K562 (cell line): ENCODE data around the gene CEP72. TPM values are rescaled to one million over a fixed set of nuclear protein-coding genes. Genes with fewer than 3 reads are reported as not detected.

Source experiments
- ATAC-seq: fragments of 200-7000 bp; cut with Tn5 transposase; 3 replicates; pipeline ENCODE4 v1.9.1; 2020; ENCODE audit warnings: moderate library complexity
- BruUV-seq: library from RNA; stranded (reverse); fragments of 400-500 nt; replicated peaks from 2 replicates; lab custom pipeline; 2021; lab: Mats Ljungman, UMichigan
- CTCF ChIA-PET: fragments of 300-600 bp; formaldehyde crosslinking; extraction: SDS; loops from one replicate; lab custom pipeline; 2021; ENCODE audit warnings: low intra/inter-chr PET ratio; lab: Yijun Ruan, JAX
- POLR2A ChIA-PET: fragments of 300-600, 350-650 bp; sonication (Branson Sonifier 250); formaldehyde crosslinking; extraction: SDS; loops from one replicate; lab custom pipeline; 2021; ENCODE audit warnings: antibody characterized with exemption, inconsistent platforms; lab: Yijun Ruan, JAX
- DNase-seq, 4 experiments: peaks; one replicate each; pipeline versions ENCODE4 v3.0.0 to v3.0.0-alpha.2; 2011 to 2018; ENCODE audit warnings: low spot score in 3 of 4, mixed read lengths in 3 of 4; ENCODE audit errors: extremely low read depth in 1 of 4
- FAIRE-seq: peaks from 2 replicates; lab custom pipeline; 2011; peaks lifted over from hg19 to GRCh38; lab: Jason Lieb, UNC
- H2AFZ ChIP-seq: 2 replicates; pipeline ENCODE4 v1.6.0; 2011; ENCODE audit warnings: low read depth, low read length, control low read depth, inconsistent platforms
- H3K27ac ChIP-seq: fragments of 200-600 bp; 3 replicates; pipeline ENCODE4 v1.8.0; 2011; ENCODE audit warnings: low read depth, mild to moderate bottlenecking, control low read depth, inconsistent platforms, low read length, moderate library complexity, mixed read lengths; ENCODE audit errors: extremely low read depth
- H3K27me3 ChIP-seq, 2 experiments: fragments of 300-600 bp in 1 of 2; 2 replicates in 1 of 2; 3 replicates in 1 of 2; pipeline versions ENCODE4 v1.6.0 to v1.8.0; 2011; ENCODE audit warnings: inconsistent platforms in 2 of 2, low read length in 2 of 2, mild to moderate bottlenecking in 1 of 2, mixed read lengths in 1 of 2, moderate library complexity in 1 of 2; ENCODE audit not compliant: control insufficient read depth in 2 of 2, insufficient read depth in 2 of 2
- H3K36me3 ChIP-seq: fragments of 300-600 bp; 3 replicates; pipeline ENCODE4 v1.8.0; 2011; ENCODE audit warnings: mild to moderate bottlenecking, low read length, inconsistent platforms; ENCODE audit not compliant: control insufficient read depth, insufficient read depth
- H3K4me1 ChIP-seq, 2 experiments: fragments of 200-600 bp in 1 of 2; replicated peaks in 1 of 2; 2 replicates in 1 of 2; 3 replicates in 1 of 2; pipeline versions ENCODE4 v1.5.1 to v1.8.0; 2011; ENCODE audit warnings: inconsistent platforms in 2 of 2, low read length in 2 of 2, mild to moderate bottlenecking in 1 of 2, mixed read lengths in 1 of 2, moderate library complexity in 1 of 2; ENCODE audit not compliant: control insufficient read depth in 2 of 2, insufficient read depth in 2 of 2
- H3K4me2 ChIP-seq: 2 replicates; pipeline ENCODE4 v1.6.1; 2011; ENCODE audit warnings: low read length, control low read depth, inconsistent platforms, mixed read lengths; ENCODE audit not compliant: insufficient read depth
- H3K4me3 ChIP-seq: fragments of 200-600 bp; sonication (generic), shearing (Covaris generic); 2 replicates; pipeline ENCODE4 v1.5.1; 2016; ENCODE audit warnings: control low read depth, inconsistent platforms
- H3K79me2 ChIP-seq: fragments of 200-600 bp; 3 replicates; pipeline ENCODE4 v1.8.0; 2011; ENCODE audit warnings: low read length, inconsistent platforms; ENCODE audit not compliant: control insufficient read depth, insufficient read depth
- H3K9ac ChIP-seq, 2 experiments: 2 replicates each; pipeline versions ENCODE4 v1.6.0 to v1.6.1; 2011; ENCODE audit warnings: low read depth in 2 of 2, low read length in 2 of 2, control low read depth in 1 of 2, inconsistent platforms in 1 of 2, mild to moderate bottlenecking in 1 of 2, mixed read lengths in 1 of 2; ENCODE audit not compliant: insufficient read depth in 1 of 2
- H3K9me1 ChIP-seq: one replicate; pipeline ENCODE4 v1.6.0; 2011; ENCODE audit warnings: inconsistent platforms, mild to moderate bottlenecking, low read length, moderate library complexity; ENCODE audit not compliant: control insufficient read depth, insufficient read depth
- H3K9me3 ChIP-seq: replicated peaks from 2 replicates; pipeline ENCODE4 v1.5.1; 2011; ENCODE audit warnings: low read depth, low read length, inconsistent platforms; ENCODE audit not compliant: control insufficient read depth, insufficient read depth
- H4K20me1 ChIP-seq: replicated peaks from 2 replicates; pipeline ENCODE4 v1.6.1; 2011; ENCODE audit warnings: low read length, inconsistent platforms, mixed read lengths; ENCODE audit not compliant: control insufficient read depth, insufficient read depth
- ASH1L ChIP-seq: fragments of 450-650 bp; IDR thresholded peaks from 2 replicates; pipeline ENCODE4 v1.6.1; 2018; ENCODE audit warnings: borderline replicate concordance, mild to moderate bottlenecking, low read depth; ENCODE audit not compliant: partially characterized antibody
- BCL6 ChIP-seq: fragments of 250-450 bp; sonication (Bioruptor Pico); IDR thresholded peaks from 2 replicates; pipeline ENCODE4 v1.4.0; 2020
- CEBPG ChIP-seq, 3 experiments: fragments of 200-800 bp in 1 of 3; sonication (Bioruptor generic) in 1 of 3; sonication (generic) in 1 of 3; formaldehyde crosslinking in 1 of 3; IDR thresholded peaks in 2 of 3; conservative IDR thresholded peaks in 1 of 3; 2 replicates each; pipeline versions ENCODE4 v1.6.1 to v1.8.0; 2016 to 2022; ENCODE audit warnings: missing compliant biosample characterization in 2 of 3, missing genetic modification characterization in 2 of 3, mild to moderate bottlenecking in 1 of 3, missing genetic modification reagents in 1 of 3
- CREB5 ChIP-seq: fragments of 250-450 bp; sonication (Bioruptor Pico); IDR thresholded peaks from 2 replicates; pipeline ENCODE4 v1.5.0; 2020; ENCODE audit warnings: mild to moderate bottlenecking
- ELF2 ChIP-seq: fragments of 250-450 bp; sonication (Bioruptor Pico); IDR thresholded peaks from 2 replicates; pipeline ENCODE4 v1.5.0; 2021; ENCODE audit warnings: mild to moderate bottlenecking
- ETV5 ChIP-seq: sonication (generic); formaldehyde crosslinking; IDR thresholded peaks from 2 replicates; pipeline ENCODE4 v1.4.0; 2020; ENCODE audit warnings: low read depth, mild to moderate bottlenecking, missing genetic modification reagents
- GATAD2A ChIP-seq: fragments of 450-650 bp; IDR thresholded peaks from 2 replicates; pipeline ENCODE4 v1.6.1; 2017
- KDM4B ChIP-seq, 2 experiments: fragments of 450-650 bp in 1 of 2; sonication (generic) in 1 of 2; IDR thresholded peaks; 2 replicates each; pipeline ENCODE4 v1.6.1; 2016 to 2017; ENCODE audit warnings: borderline replicate concordance in 2 of 2, antibody characterized with exemption in 1 of 2, low read depth in 1 of 2, mild to moderate bottlenecking in 1 of 2
- MYNN ChIP-seq, 2 experiments: sonication (generic); formaldehyde crosslinking in 1 of 2; IDR thresholded peaks; 2 replicates each; pipeline versions ENCODE4 v1.5.0 to v1.6.1; 2016 to 2020; ENCODE audit warnings: antibody characterized with exemption in 1 of 2, missing genetic modification reagents in 1 of 2
- NELFE ChIP-seq: IDR thresholded peaks from 2 replicates; pipeline ENCODE4 v1.6.1; 2011; ENCODE audit warnings: mild to moderate bottlenecking; ENCODE audit not compliant: insufficient read depth, insufficient read length
- RBFOX2 ChIP-seq: fragments of 200-400 bp; formaldehyde crosslinking; IDR thresholded peaks from 2 replicates; pipeline ENCODE4 v1.6.1; 2017; ENCODE audit warnings: low read depth, mild to moderate bottlenecking, low read length, moderate library complexity
- TCFL5 ChIP-seq: fragments of 250-450 bp; sonication (Bioruptor Pico); conservative IDR thresholded peaks from 2 replicates; pipeline ENCODE4 v1.6.1; 2021; ENCODE audit warnings: mild to moderate bottlenecking, moderate library complexity, matching md5 sums
- THRAP3 ChIP-seq: fragments of 450-650 bp; IDR thresholded peaks from 2 replicates; pipeline ENCODE4 v1.6.1; 2016; ENCODE audit warnings: mild to moderate bottlenecking, inconsistent platforms, borderline replicate concordance
- ZBTB2 ChIP-seq: fragments of 450-650 bp; IDR thresholded peaks from 2 replicates; pipeline ENCODE4 v1.6.1; 2016; ENCODE audit warnings: antibody characterized with exemption
- ZNF24 ChIP-seq: fragments of 450-650 bp; IDR thresholded peaks from 2 replicates; pipeline ENCODE4 v1.6.1; 2016
- ZNF311 ChIP-seq: fragments of 250-450 bp; sonication (Bioruptor Pico); IDR thresholded peaks from 2 replicates; pipeline ENCODE4 v1.4.0; 2020; ENCODE audit warnings: mild to moderate bottlenecking, moderate library complexity
- ZNF695 ChIP-seq: fragments of 450-650 bp; formaldehyde crosslinking; IDR thresholded peaks from 2 replicates; pipeline ENCODE4 v1.4.0; 2020; ENCODE audit warnings: mild to moderate bottlenecking, moderate library complexity
- ZNF764 ChIP-seq: fragments of 250-450 bp; sonication (Bioruptor Pico); IDR thresholded peaks from 2 replicates; pipeline ENCODE4 v1.4.0; 2020; ENCODE audit warnings: low read depth, mild to moderate bottlenecking, moderate library complexity
- WGBS: fragments of 100-300 bp; shearing (Covaris generic); methylation state at CpG from one replicate; pipeline ENCODE4 v1.1.6; 2016; ENCODE audit warnings: low coverage, mixed read lengths; ENCODE audit not compliant: insufficient coverage; ENCODE audit errors: missing lambda C conversion rate; 5-methylcytosine and 5-hydroxymethylcytosine counted together
- in situ Hi-C: fragments of 300-500 bp; cut with MboI; formaldehyde crosslinking; loops from 4 replicates; pipeline ENCODE4 v1.15.0; 2018; ENCODE audit warnings: inconsistent platforms, mixed read lengths
- intact Hi-C: fragments of 100-400 bp; cut with micrococcal nuclease; formaldehyde crosslinking; loops from 2 replicates; pipeline ENCODE4 v1.14.2; 2022
- polyA plus RNA-seq, 8 experiments: library from polyadenylated mRNA; depleted of rRNA in 4 of 8; stranded (reverse) in 5 of 8; unstranded in 3 of 8; fragments of >200 nt; fragmentation: Nextera tagmentation in 2 of 8; fragmentation: Illumina TruSeq in 1 of 8; extraction: Ambion mirVana in 2 of 8; extraction: Trizol in 1 of 8; gene quantifications; 2 replicates each; pipeline versions ENCODE4 v1.2.1 to v1.2.3, GENCODE V29; 2011 to 2014; ENCODE audit warnings: inconsistent platforms in 1 of 8, missing spikeins in 1 of 8
- total RNA-seq, 7 experiments: library from RNA; depleted of rRNA in 6 of 7; stranded (reverse); fragments of >200 nt in 6 of 7; fragmentation: Illumina TruSeq in 2 of 7; extraction: Trizol in 2 of 7; gene quantifications; 2 replicates each; pipeline versions ENCODE4 v1.2.1 to v1.2.3, GENCODE V29; 2011 to 2021; ENCODE audit warnings: low replicate concordance in 1 of 7
- TF ChIP-seq, protein P1 (sequence below): fragments of 250-450 bp; sonication (Bioruptor Pico); IDR thresholded peaks from 2 replicates; pipeline ENCODE4 v1.5.1; 2021; ENCODE audit warnings: mild to moderate bottlenecking

CEP72 gene
- total and polyA plus RNA-seq, 9 of the 15 experiments (the other 6 are each of a cell fraction or from before 2014, with no cell fraction given), result 0.89 to 38.1 (median 14.2) TPM

- Histone ChIP-seq H4K20me1 (peaks cover 25% of the 10 kb centered on the region), H3K27ac (no peak overlapping the region), H3K79me2 (peaks cover 55% of the 10 kb centered on the region), H3K4me2 (no peak overlapping the region), H3K36me3 (peaks cover 82% of the 10 kb centered on the region), H3K4me1 (peaks cover 8 to 21% of the 10 kb centered on the region in 2 experiments), H3K9me3 (no peaks in the 10 kb centered on the region), H3K9ac (no peak overlapping the region), H3K27me3 (no peaks in the 10 kb centered on the region), H2AFZ (no peak overlapping the region), H3K4me3 (no peak overlapping the region), H3K9me1 (peaks cover 12% of the 10 kb centered on the region)
- BruUV-seq, result no TSS peak
- WGBS, result 90% methylated on average over 12 of the region's 12 CpGs
- no peak for FAIRE-seq
- no peak for DNase-seq
- TF ChIP-seq KDM4B (IDR thresholded peaks at IDR 0.05; ENCODE audit: borderline replicate concordance in 2 of 2, low read depth in 1 of 2) (no peak), ZNF24 (no peak), ZNF764 (CRISPR knock-in tag) (no peak), ETV5 (no peak), ZNF695 (CRISPR knock-in tag) (no peak), TCFL5 (CRISPR knock-in tag) (no peak), CEBPG (CRISPR knock-in tag; IDR thresholded peaks at IDR 0.05) (no peak), CEBPG (tag; conservative IDR thresholded peaks at IDR 0.05 in 1 of 2, IDR thresholded peaks at IDR 0.05 in 1 of 2) (no peak), GATAD2A (no peak), BCL6 (no peak), ASH1L (no peak), ELF2 (CRISPR knock-in tag) (no peak), ZBTB2 (no peak), MYNN (IDR thresholded peaks at IDR 0.05) (no peak), MYNN (CRISPR knock-in tag; IDR thresholded peaks at IDR 0.05) (no peak), RBFOX2 (no peak), THRAP3 (no peak), NELFE (no peak), CREB5 (no peak), ZNF311 (CRISPR knock-in tag) (no peak)
- TF ChIP-seq, protein P1, sequence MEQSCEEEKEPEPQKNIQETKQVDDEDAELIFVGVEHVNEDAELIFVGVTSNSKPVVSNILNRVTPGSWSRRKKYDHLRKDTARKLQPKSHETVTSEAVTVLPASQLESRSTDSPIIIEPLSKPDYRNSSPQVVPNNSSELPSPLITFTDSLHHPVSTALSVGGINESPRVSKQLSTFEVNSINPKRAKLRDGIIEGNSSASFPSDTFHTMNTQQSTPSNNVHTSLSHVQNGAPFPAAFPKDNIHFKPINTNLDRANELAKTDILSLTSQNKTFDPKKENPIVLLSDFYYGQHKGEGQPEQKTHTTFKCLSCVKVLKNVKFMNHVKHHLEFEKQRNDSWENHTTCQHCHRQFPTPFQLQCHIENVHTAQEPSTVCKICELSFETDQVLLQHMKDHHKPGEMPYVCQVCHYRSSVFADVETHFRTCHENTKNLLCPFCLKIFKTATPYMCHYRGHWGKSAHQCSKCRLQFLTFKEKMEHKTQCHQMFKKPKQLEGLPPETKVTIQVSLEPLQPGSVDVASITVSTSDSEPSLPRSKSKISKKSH (CRISPR knock-in tag), result no peak
- in situ Hi-C loops (no loop called here), intact Hi-C loops (loop anchor here (10.0 kb wide), 1 partner anchor 143 kb away; no protein-coding TSS in a partner anchor)
- POLR2A ChIA-PET, result interaction anchor here (0.6 kb wide), 1 partner anchor 139 kb away, joined by 3 read pairs; no protein-coding TSS in a partner anchor
- CTCF ChIA-PET, result no interaction called here
- no peak for ATAC-seq
These were observed 5.8 kb downstream of the CEP72 start for GRCh38 chr5:617896-618295.
